Stimulated activated CD4-positive, alpha-beta T cell treated with anti-CD3 and anti-CD28 coated beads, Interleukin-4, amount 100 ng/mL, for 1 hour (primary cell): ENCODE data around the gene MAP2K1.

Experiments used
- DNase-seq: peaks from one replicate; pipeline ENCODE4 v3.0.0-alpha.2; 2020

The MAP2K1 gene

GRCh38 chr15:66508293-66508883 is 121.7 kb downstream of the MAP2K1 start:
- DNase-seq, result no peak

- DNase-seq, result no peak
Measured at GRCh38 chr15:66514586-66514985, 127.9 kb downstream of the MAP2K1 start.

- DNase-seq, result no peak
Measured at GRCh38 chr15:66515901-66516322, 129.2 kb downstream of the MAP2K1 start.

- no peak for DNase-seq
Measured at GRCh38 chr15:66523926-66524325, 137.2 kb downstream of the MAP2K1 start.

GRCh38 chr15:66524838-66525237 is 138.1 kb downstream of the MAP2K1 start:
- DNase-seq, result no peak

GRCh38 chr15:66535056-66535455 is 148.3 kb downstream of the MAP2K1 start:
- no peak for DNase-seq
